ENCODE data around the gene MAPKAP1.

The MAPKAP1 gene

GRCh38 chr9:125586172-125586511 lies 120.9 kb downstream of the MAPKAP1 start:
- no peak for TF ChIP-seq EZH2phosphoT487 (IDR thresholded peaks at IDR 0.05; ENCODE audit: borderline replicate concordance, low read length)
- TF ChIP-seq CTCF (IDR thresholded peaks at IDR 0.05; ENCODE audit: low read depth, low read length, poor library complexity, severe bottlenecking), result no peak
- no peaks in the 10 kb centered on the region for H3K27me3 ChIP-seq (ENCODE audit: control insufficient read depth, low read length)
- H3F3A ChIP-seq (ENCODE audit: control insufficient read depth, insufficient read depth), result no peaks in the 10 kb centered on the region; the same call in 1 of the 2 replicates
- H3K9me2 ChIP-seq (replicated peaks; ENCODE audit: control insufficient read depth, low read length), result no peaks in the 10 kb centered on the region
- H3K4me1 ChIP-seq (ENCODE audit: control insufficient read depth, low read length), result no peaks in the 10 kb centered on the region
- peaks cover 25% of the 10 kb centered on the region for H3K79me2 ChIP-seq (ENCODE audit: control insufficient read depth, low read length)
- no peaks in the 10 kb centered on the region; the same call in 1 of the 2 replicates for H4K20me1 ChIP-seq (ENCODE audit: control insufficient read depth, insufficient read depth, low read depth, low read length)
- no peak overlapping the region for H3K4me3 ChIP-seq (ENCODE audit: low read length)
- H3K4me2 ChIP-seq (ENCODE audit: low read length), result no peak overlapping the region
- H3K27ac ChIP-seq (ENCODE audit: low read depth, low read length), result no peak overlapping the region
- no peaks in the 10 kb centered on the region for H3K9me3 ChIP-seq (ENCODE audit: control insufficient read depth, insufficient read depth, low read length)
- H3K36me3 ChIP-seq (ENCODE audit: control insufficient read depth, low read length), result peaks cover 2% of the 10 kb centered on the region

DNA sequence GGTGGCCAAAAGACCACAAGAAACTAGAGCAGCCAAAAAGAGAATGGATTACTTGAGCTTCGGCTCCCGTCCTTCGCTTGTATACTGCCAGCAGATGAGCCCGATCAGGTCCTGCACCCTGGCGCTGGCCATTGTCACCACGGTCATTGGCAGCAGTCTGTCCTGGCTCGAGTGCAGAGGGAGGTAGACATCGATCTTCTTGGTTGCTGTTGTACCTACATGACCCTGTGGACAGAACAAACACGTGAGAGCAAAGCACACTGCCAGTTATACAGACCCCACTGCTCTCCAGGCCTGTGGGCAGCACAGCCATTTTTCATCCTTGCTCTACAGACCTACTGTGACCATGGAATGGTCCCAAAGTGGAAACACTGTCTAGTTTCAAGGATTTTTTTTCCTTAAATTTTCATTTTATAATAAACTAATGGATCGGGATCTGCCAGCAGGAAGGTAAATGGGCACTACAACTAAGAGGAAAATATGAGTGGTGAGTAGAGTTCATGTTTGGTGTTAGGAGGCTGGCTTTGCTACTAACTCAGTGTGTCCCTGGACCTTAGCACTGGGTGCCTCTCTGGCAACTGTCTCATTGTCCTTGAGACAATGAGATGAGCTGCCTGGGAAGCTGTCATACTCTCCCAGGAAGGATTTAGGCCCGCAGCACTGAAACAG lies 121.4 kb downstream of the MAPKAP1 start:
- no peaks in the 10 kb centered on the region for H3K9me2 ChIP-seq (replicated peaks; ENCODE audit: control insufficient read depth, low read length)
- no peaks in the 10 kb centered on the region for H3K27me3 ChIP-seq (ENCODE audit: control insufficient read depth, low read length)
- no peak overlapping the region for H3K4me2 ChIP-seq (ENCODE audit: low read length)
- H3K9me3 ChIP-seq (ENCODE audit: control insufficient read depth, insufficient read depth, low read length), result no peaks in the 10 kb centered on the region
- no peak overlapping the region for H3K4me3 ChIP-seq (ENCODE audit: low read length)
- TF ChIP-seq EZH2phosphoT487 (IDR thresholded peaks at IDR 0.05; ENCODE audit: borderline replicate concordance, low read length) (no peak), CTCF (IDR thresholded peaks at IDR 0.05; ENCODE audit: low read depth, low read length, poor library complexity, severe bottlenecking) (no peak)
- no peak overlapping the region for H3K27ac ChIP-seq (ENCODE audit: low read depth, low read length)
- H3F3A ChIP-seq (ENCODE audit: control insufficient read depth, insufficient read depth), result no peaks in the 10 kb centered on the region; the same call in 1 of the 2 replicates
- no peaks in the 10 kb centered on the region for H3K4me1 ChIP-seq (ENCODE audit: control insufficient read depth, low read length)
- H3K79me2 ChIP-seq (ENCODE audit: control insufficient read depth, low read length), result peaks cover 25% of the 10 kb centered on the region
- H4K20me1 ChIP-seq (ENCODE audit: control insufficient read depth, insufficient read depth, low read depth, low read length), result no peaks in the 10 kb centered on the region; the same call in 1 of the 2 replicates
- peaks cover 5% of the 10 kb centered on the region for H3K36me3 ChIP-seq (ENCODE audit: control insufficient read depth, low read length)

- no peak overlapping the region for H3K27ac ChIP-seq (ENCODE audit: low read depth, low read length)
- no peak overlapping the region for H3K4me2 ChIP-seq (ENCODE audit: low read length)
- no peaks in the 10 kb centered on the region for H3K27me3 ChIP-seq (ENCODE audit: control insufficient read depth, low read length)
- no peaks in the 10 kb centered on the region for H3K9me2 ChIP-seq (replicated peaks; ENCODE audit: control insufficient read depth, low read length)
- no peak for TF ChIP-seq EZH2phosphoT487 (IDR thresholded peaks at IDR 0.05; ENCODE audit: borderline replicate concordance, low read length)
- TF ChIP-seq CTCF (IDR thresholded peaks at IDR 0.05; ENCODE audit: low read depth, low read length, poor library complexity, severe bottlenecking), result no peak
- H3K4me3 ChIP-seq (ENCODE audit: low read length), result no peak overlapping the region
- H3K36me3 ChIP-seq (ENCODE audit: control insufficient read depth, low read length), result peaks cover 9% of the 10 kb centered on the region
- no peaks in the 10 kb centered on the region for H3K4me1 ChIP-seq (ENCODE audit: control insufficient read depth, low read length)
- H3K9me3 ChIP-seq (ENCODE audit: control insufficient read depth, insufficient read depth, low read length), result no peaks in the 10 kb centered on the region
- no peaks in the 10 kb centered on the region for H4K20me1 ChIP-seq (ENCODE audit: control insufficient read depth, insufficient read depth, low read depth, low read length)
- no peaks in the 10 kb centered on the region; the same call in 1 of the 2 replicates for H3F3A ChIP-seq (ENCODE audit: control insufficient read depth, insufficient read depth)
- no peaks in the 10 kb centered on the region for H3K79me2 ChIP-seq (ENCODE audit: control insufficient read depth, low read length)
Observed at GRCh38 chr9:125580701-125581286, 126.2 kb downstream of the MAPKAP1 start.
